Testis (tissue), 2 donors: ENCODE measurements around the gene OXER1.

Source experiments
- POLR2A ChIP-seq: fragments of 450-650 bp; IDR thresholded peaks from one replicate; pipeline ENCODE4 v1.6.1; 2017; ENCODE audit warnings: antibody characterized with exemption, mild to moderate bottlenecking, moderate library complexity
- TF ChIP-seq, protein P1 (sequence below), 3 experiments: fragments of 450-650 bp in 2 of 3; fragments of 200-600 bp in 1 of 3; sonication (generic) in 1 of 3; IDR thresholded peaks; one replicate each; pipeline ENCODE4 v1.5.1; 2016 to 2019; ENCODE audit warnings: antibody characterized with exemption in 3 of 3, mild to moderate bottlenecking in 2 of 3, moderate library complexity in 1 of 3

DNA sequence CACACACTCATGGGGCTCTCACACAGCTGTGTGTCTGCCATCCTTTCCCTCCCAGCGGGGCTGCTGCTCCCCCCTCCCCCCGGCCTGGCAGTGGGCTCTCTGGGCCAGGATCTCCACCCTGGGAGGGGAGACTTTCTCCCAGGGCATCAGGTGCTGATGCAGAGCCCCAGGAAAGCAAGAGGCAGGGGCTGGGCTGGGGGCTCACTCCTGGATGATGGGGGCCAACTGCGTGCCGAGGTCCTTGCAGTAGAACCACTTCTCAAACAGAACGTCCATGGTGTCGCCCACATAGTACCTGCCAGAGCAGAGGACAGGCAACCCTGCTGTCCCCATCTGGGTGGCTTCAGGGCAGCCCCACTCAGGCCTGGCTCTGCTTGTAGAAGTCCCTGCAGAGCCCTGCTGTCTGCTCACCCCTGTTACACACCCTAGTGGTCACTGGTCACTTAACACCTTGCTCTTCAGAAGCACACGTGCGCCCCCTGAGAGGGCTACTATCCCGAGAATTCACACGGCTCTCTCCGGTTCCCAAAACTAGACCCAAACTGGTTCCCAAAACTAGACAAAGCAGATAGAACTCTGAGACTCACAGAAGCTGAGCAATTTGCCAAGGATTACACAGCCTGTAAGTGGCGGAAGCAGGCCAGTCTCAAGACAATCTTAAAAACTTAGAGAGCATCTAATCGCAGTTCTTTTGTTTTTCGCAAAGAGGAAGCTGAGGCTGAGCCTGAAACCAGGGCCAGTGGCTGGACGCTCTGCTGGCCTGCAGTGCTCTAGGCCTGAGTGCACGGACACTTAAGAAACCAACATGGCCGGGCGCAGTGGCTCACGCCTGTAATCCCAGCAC is 6.6 kb upstream of the OXER1 start:
- TF ChIP-seq, protein P1, sequence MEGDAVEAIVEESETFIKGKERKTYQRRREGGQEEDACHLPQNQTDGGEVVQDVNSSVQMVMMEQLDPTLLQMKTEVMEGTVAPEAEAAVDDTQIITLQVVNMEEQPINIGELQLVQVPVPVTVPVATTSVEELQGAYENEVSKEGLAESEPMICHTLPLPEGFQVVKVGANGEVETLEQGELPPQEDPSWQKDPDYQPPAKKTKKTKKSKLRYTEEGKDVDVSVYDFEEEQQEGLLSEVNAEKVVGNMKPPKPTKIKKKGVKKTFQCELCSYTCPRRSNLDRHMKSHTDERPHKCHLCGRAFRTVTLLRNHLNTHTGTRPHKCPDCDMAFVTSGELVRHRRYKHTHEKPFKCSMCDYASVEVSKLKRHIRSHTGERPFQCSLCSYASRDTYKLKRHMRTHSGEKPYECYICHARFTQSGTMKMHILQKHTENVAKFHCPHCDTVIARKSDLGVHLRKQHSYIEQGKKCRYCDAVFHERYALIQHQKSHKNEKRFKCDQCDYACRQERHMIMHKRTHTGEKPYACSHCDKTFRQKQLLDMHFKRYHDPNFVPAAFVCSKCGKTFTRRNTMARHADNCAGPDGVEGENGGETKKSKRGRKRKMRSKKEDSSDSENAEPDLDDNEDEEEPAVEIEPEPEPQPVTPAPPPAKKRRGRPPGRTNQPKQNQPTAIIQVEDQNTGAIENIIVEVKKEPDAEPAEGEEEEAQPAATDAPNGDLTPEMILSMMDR (IDR thresholded peaks at IDR 0.05): peak; percentile 10 to 46 (median 42)
- TF ChIP-seq POLR2A: no peak
